ENCODE results near the gene PTX4.

PTX4 gene

GRCh38 chr16:1455190-1456171 is 33.3 kb downstream of the PTX4 start:
- Histone ChIP-seq H3K27ac (ENCODE audit: low read depth, low read length, severe bottlenecking) (no peak overlapping the region), H3K9me3 (ENCODE audit: control insufficient read depth, low read length) (no peaks in the 10 kb centered on the region), H3K36me3 (ENCODE audit: control insufficient read depth, insufficient read depth, low read length) (peaks cover 69% of the 10 kb centered on the region), H3K4me3 (ENCODE audit: extremely low read depth, insufficient read depth, low read length, poor library complexity, severe bottlenecking) (no peak overlapping the region), H3K4me1 (ENCODE audit: control insufficient read depth, insufficient read depth, low read length, poor library complexity, severe bottlenecking) (no peaks in the 10 kb centered on the region)
- 91 to 94% methylated on average over 35 to 40 of the region's 41 CpGs for WGBS, 2 experiments (ENCODE audit: insufficient coverage in 2 of 2)

GRCh38 chr16:1454561-1454960 is 34.2 kb downstream of the PTX4 start:
- H3K4me3 ChIP-seq (ENCODE audit: extremely low read depth, insufficient read depth, low read length, poor library complexity, severe bottlenecking): no peak overlapping the region
- no peaks in the 10 kb centered on the region for H3K9me3 ChIP-seq (ENCODE audit: control insufficient read depth, low read length)
- no peaks in the 10 kb centered on the region for H3K4me1 ChIP-seq (ENCODE audit: control insufficient read depth, insufficient read depth, low read length, poor library complexity, severe bottlenecking)
- H3K36me3 ChIP-seq (ENCODE audit: control insufficient read depth, insufficient read depth, low read length): peaks cover 63% of the 10 kb centered on the region
- 90 to 95% methylated on average over 14 to 17 of the region's 17 CpGs for WGBS, 2 experiments (ENCODE audit: insufficient coverage in 2 of 2)
- no peak overlapping the region for H3K27ac ChIP-seq (ENCODE audit: low read depth, low read length, severe bottlenecking)

- 93 to 97% methylated on average over 13 to 19 of the region's 19 CpGs for WGBS, 2 experiments (ENCODE audit: insufficient coverage in 2 of 2)
Measured at GRCh38 chr16:1453316-1453715, 35.4 kb downstream of the PTX4 start.

GRCh38 chr16:1452530-1452929 is 36.2 kb downstream of the PTX4 start:
- no peak overlapping the region for H3K27ac ChIP-seq (ENCODE audit: low read depth, low read length, severe bottlenecking)
- H3K36me3 ChIP-seq (ENCODE audit: control insufficient read depth, insufficient read depth, low read length): peaks cover 55% of the 10 kb centered on the region
- no peaks in the 10 kb centered on the region for H3K9me3 ChIP-seq (ENCODE audit: control insufficient read depth, low read length)
- WGBS, 2 experiments (ENCODE audit: insufficient coverage in 2 of 2): 93% methylated on average over 19 to 20 of the region's 20 CpGs
- no peak overlapping the region for H3K4me3 ChIP-seq (ENCODE audit: extremely low read depth, insufficient read depth, low read length, poor library complexity, severe bottlenecking)
- H3K4me1 ChIP-seq (ENCODE audit: control insufficient read depth, insufficient read depth, low read length, poor library complexity, severe bottlenecking): no peaks in the 10 kb centered on the region

More at GRCh38 chr16:1453316-1453715, 35.4 kb downstream of the PTX4 start:
- Histone ChIP-seq H3K9me3 (ENCODE audit: control insufficient read depth, low read length) (no peaks in the 10 kb centered on the region), H3K27ac (ENCODE audit: low read depth, low read length, severe bottlenecking) (no peak overlapping the region), H3K4me1 (ENCODE audit: control insufficient read depth, insufficient read depth, low read length, poor library complexity, severe bottlenecking) (no peaks in the 10 kb centered on the region), H3K36me3 (ENCODE audit: control insufficient read depth, insufficient read depth, low read length) (peaks cover 63% of the 10 kb centered on the region), H3K4me3 (ENCODE audit: extremely low read depth, insufficient read depth, low read length, poor library complexity, severe bottlenecking) (no peak overlapping the region)

GRCh38 chr16:1451702-1452392 is 36.9 kb downstream of the PTX4 start:
- peaks cover 52% of the 10 kb centered on the region for H3K36me3 ChIP-seq (ENCODE audit: control insufficient read depth, insufficient read depth, low read length)

GRCh38 chr16:1450841-1451240 is 37.9 kb downstream of the PTX4 start:
- Histone ChIP-seq H3K4me3 (ENCODE audit: extremely low read depth, insufficient read depth, low read length, poor library complexity, severe bottlenecking) (no peak overlapping the region), H3K36me3 (ENCODE audit: control insufficient read depth, insufficient read depth, low read length) (peaks cover 49% of the 10 kb centered on the region), H3K27ac (ENCODE audit: low read depth, low read length, severe bottlenecking) (no peak overlapping the region), H3K9me3 (ENCODE audit: control insufficient read depth, low read length) (no peaks in the 10 kb centered on the region), H3K4me1 (ENCODE audit: control insufficient read depth, insufficient read depth, low read length, poor library complexity, severe bottlenecking) (no peaks in the 10 kb centered on the region)
- 93 to 97% methylated on average over 20 to 21 of the region's 21 CpGs for WGBS, 2 experiments (ENCODE audit: insufficient coverage in 2 of 2)

More at GRCh38 chr16:1451702-1452392, 36.9 kb downstream of the PTX4 start:
- Histone ChIP-seq H3K9me3 (ENCODE audit: control insufficient read depth, low read length) (no peaks in the 10 kb centered on the region), H3K4me3 (ENCODE audit: extremely low read depth, insufficient read depth, low read length, poor library complexity, severe bottlenecking) (no peak overlapping the region), H3K27ac (ENCODE audit: low read depth, low read length, severe bottlenecking) (no peak overlapping the region), H3K4me1 (ENCODE audit: control insufficient read depth, insufficient read depth, low read length, poor library complexity, severe bottlenecking) (no peaks in the 10 kb centered on the region)
- WGBS, 2 experiments (ENCODE audit: insufficient coverage in 2 of 2): 95 to 97% methylated on average over 22 to 34 of the region's 34 CpGs

GRCh38 chr16:1450218-1450617 is 38.5 kb downstream of the PTX4 start:
- no peak overlapping the region for H3K4me3 ChIP-seq (ENCODE audit: extremely low read depth, insufficient read depth, low read length, poor library complexity, severe bottlenecking)
- H3K9me3 ChIP-seq (ENCODE audit: control insufficient read depth, low read length): no peaks in the 10 kb centered on the region
- H3K4me1 ChIP-seq (ENCODE audit: control insufficient read depth, insufficient read depth, low read length, poor library complexity, severe bottlenecking): no peaks in the 10 kb centered on the region
- H3K27ac ChIP-seq (ENCODE audit: low read depth, low read length, severe bottlenecking): no peak overlapping the region
- WGBS, 2 experiments (ENCODE audit: insufficient coverage in 2 of 2): 93 to 95% methylated on average over 28 to 29 of the region's 29 CpGs
- H3K36me3 ChIP-seq (ENCODE audit: control insufficient read depth, insufficient read depth, low read length): peaks cover 43% of the 10 kb centered on the region

GRCh38 chr16:1449201-1449788 is 39.4 kb downstream of the PTX4 start:
- 97 to 99% methylated on average over 21 to 25 of the region's 25 CpGs for WGBS, 2 experiments (ENCODE audit: insufficient coverage in 2 of 2)
- Histone ChIP-seq H3K36me3 (ENCODE audit: control insufficient read depth, insufficient read depth, low read length) (peaks cover 34% of the 10 kb centered on the region), H3K9me3 (ENCODE audit: control insufficient read depth, low read length) (no peaks in the 10 kb centered on the region), H3K4me1 (ENCODE audit: control insufficient read depth, insufficient read depth, low read length, poor library complexity, severe bottlenecking) (no peaks in the 10 kb centered on the region), H3K27ac (ENCODE audit: low read depth, low read length, severe bottlenecking) (no peak overlapping the region), H3K4me3 (ENCODE audit: extremely low read depth, insufficient read depth, low read length, poor library complexity, severe bottlenecking) (no peak overlapping the region)

GRCh38 chr16:1448536-1449116 is 40.1 kb downstream of the PTX4 start:
- 90 to 94% methylated on average over 28 of the region's 30 CpGs for WGBS, 2 experiments (ENCODE audit: insufficient coverage in 2 of 2)
- H3K27ac ChIP-seq (ENCODE audit: low read depth, low read length, severe bottlenecking): no peak overlapping the region
- H3K36me3 ChIP-seq (ENCODE audit: control insufficient read depth, insufficient read depth, low read length): peaks cover 29% of the 10 kb centered on the region
- no peak overlapping the region for H3K4me3 ChIP-seq (ENCODE audit: extremely low read depth, insufficient read depth, low read length, poor library complexity, severe bottlenecking)
- no peaks in the 10 kb centered on the region for H3K9me3 ChIP-seq (ENCODE audit: control insufficient read depth, low read length)
- H3K4me1 ChIP-seq (ENCODE audit: control insufficient read depth, insufficient read depth, low read length, poor library complexity, severe bottlenecking): no peaks in the 10 kb centered on the region

GRCh38 chr16:1447965-1448364 is 40.8 kb downstream of the PTX4 start:
- WGBS, 2 experiments (ENCODE audit: insufficient coverage in 2 of 2): 97% methylated on average over 8 to 11 of the region's 11 CpGs
- H3K4me1 ChIP-seq (ENCODE audit: control insufficient read depth, insufficient read depth, low read length, poor library complexity, severe bottlenecking): no peaks in the 10 kb centered on the region
- no peak overlapping the region for H3K27ac ChIP-seq (ENCODE audit: low read depth, low read length, severe bottlenecking)
- peaks cover 25% of the 10 kb centered on the region for H3K36me3 ChIP-seq (ENCODE audit: control insufficient read depth, insufficient read depth, low read length)
- H3K9me3 ChIP-seq (ENCODE audit: control insufficient read depth, low read length): no peaks in the 10 kb centered on the region
- H3K4me3 ChIP-seq (ENCODE audit: extremely low read depth, insufficient read depth, low read length, poor library complexity, severe bottlenecking): no peak overlapping the region

Measured in mesodermal cell (in vitro differentiated cells).